Lower leg skin (tissue), 4 donors: Measurements from ENCODE around the gene MESD. TPM values are rescaled to one million over a fixed set of nuclear protein-coding genes. Genes with fewer than 3 reads are reported as not detected.

Experiments
- DNase-seq, 2 donors: peaks; one replicate each; pipeline ENCODE4 v3.0.0-alpha.2; 2019; ENCODE audit warnings: low spot score in 2 of 2
- H3K4me3 ChIP-seq: fragments of 200-600 bp; sonication (generic); 2 replicates; pipeline ENCODE4 v1.5.1; 2017; ENCODE audit warnings: mild to moderate bottlenecking, low read depth; ENCODE audit not compliant: poor library complexity, severe bottlenecking
- POLR2A ChIP-seq, 2 donors: fragments of 450-650 bp; IDR thresholded peaks; one replicate each; pipeline ENCODE4 v1.6.1; 2016 to 2017; ENCODE audit warnings: antibody characterized with exemption in 2 of 2, mild to moderate bottlenecking in 1 of 2, moderate library complexity in 1 of 2
- WGBS, 2 donors: methylation state at CpG; one replicate each; pipeline ENCODE4 v1.1.5; 2018; 5-methylcytosine and 5-hydroxymethylcytosine counted together
- intact Hi-C: fragments of 100-400 bp; cut with DNase I; formaldehyde crosslinking; loops from one replicate; pipeline ENCODE4 v1.15.0; 2023; ENCODE audit warnings: low total_unique reads
- microRNA-seq, 2 donors: library from miRNA; unstranded; fragments of <30 nt; microRNA quantifications; one replicate each; pipeline ENCODE4, GENCODE V29; 2016; ENCODE audit warnings: borderline replicate concordance in 2 of 2, borderline number of aligned reads in 1 of 2
- total RNA-seq, 4 donors: library from RNA; depleted of rRNA; stranded (reverse); fragments of >200 nt; gene quantifications; one replicate each; pipeline ENCODE4 v1.1.0, GENCODE V29; 2016
- TF ChIP-seq, protein P1 (sequence below), 3 donors: fragments of 450-650 bp; IDR thresholded peaks; one replicate each; pipeline ENCODE4 v1.5.1; 2016; ENCODE audit warnings: antibody characterized with exemption in 3 of 3, mild to moderate bottlenecking in 3 of 3, moderate library complexity in 2 of 3

MESD gene
- total RNA-seq, 4 donors from 2014 or later: 17.1 to 18.3 (median 17.7) TPM

DNA sequence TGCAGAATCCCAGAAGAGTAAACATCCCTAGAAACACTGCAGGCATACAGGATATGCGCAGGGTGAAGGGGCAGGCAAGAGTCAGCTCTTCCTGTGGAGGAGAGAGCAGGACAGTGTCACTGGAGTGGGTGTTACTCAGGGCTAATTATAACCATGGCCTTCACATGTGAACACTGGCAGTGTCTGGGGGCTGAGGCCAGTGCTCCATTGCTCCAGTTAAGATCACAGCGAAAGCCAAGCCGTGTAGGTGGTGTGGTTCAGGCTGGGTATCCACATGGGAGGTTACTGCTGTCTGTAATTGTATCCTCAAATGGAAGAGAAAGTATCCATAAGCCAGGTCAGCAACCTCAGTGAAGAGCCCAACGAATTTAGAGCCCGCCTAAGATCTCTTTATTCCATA is 84.6 kb downstream of the MESD start:
- intact Hi-C loops: no loop called here
- DNase-seq: no peak
- 81 to 87% methylated on average over 5 of the region's 5 CpGs for WGBS, 2 donors
- no peak overlapping the region for H3K4me3 ChIP-seq
- TF ChIP-seq, protein P1, sequence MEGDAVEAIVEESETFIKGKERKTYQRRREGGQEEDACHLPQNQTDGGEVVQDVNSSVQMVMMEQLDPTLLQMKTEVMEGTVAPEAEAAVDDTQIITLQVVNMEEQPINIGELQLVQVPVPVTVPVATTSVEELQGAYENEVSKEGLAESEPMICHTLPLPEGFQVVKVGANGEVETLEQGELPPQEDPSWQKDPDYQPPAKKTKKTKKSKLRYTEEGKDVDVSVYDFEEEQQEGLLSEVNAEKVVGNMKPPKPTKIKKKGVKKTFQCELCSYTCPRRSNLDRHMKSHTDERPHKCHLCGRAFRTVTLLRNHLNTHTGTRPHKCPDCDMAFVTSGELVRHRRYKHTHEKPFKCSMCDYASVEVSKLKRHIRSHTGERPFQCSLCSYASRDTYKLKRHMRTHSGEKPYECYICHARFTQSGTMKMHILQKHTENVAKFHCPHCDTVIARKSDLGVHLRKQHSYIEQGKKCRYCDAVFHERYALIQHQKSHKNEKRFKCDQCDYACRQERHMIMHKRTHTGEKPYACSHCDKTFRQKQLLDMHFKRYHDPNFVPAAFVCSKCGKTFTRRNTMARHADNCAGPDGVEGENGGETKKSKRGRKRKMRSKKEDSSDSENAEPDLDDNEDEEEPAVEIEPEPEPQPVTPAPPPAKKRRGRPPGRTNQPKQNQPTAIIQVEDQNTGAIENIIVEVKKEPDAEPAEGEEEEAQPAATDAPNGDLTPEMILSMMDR (IDR thresholded peaks at IDR 0.05): no peak
- TF ChIP-seq POLR2A (IDR thresholded peaks at IDR 0.05): no peak

DNA sequence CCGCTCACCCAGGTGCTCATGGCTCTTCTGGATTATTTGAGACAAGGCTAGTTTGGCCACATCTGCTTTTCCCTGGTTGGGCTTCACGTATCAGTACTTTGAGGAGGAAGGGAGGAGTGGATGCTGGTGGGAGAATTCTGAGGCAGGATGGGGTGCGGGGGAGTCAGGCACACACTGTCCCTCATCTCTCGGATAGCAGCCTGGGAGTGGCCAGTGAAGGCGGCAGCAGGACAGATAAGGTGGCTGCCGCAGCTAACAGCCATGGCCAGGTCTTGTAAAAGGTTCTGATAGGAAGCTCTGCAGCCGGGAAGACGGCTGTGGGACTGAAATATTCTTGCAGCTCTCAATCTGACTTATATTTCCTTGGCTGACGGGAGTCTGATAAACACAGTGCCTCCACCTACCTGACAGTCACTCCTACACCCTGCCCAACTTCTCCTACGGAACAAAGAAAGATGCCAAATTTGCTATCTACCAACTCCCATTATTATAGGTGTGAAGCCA is 87.3 kb downstream of the MESD start:
- WGBS, 2 donors: 92 to 96% methylated on average over 10 of the region's 10 CpGs
- TF ChIP-seq, protein P1 (IDR thresholded peaks at IDR 0.05): no peak
- TF ChIP-seq POLR2A (IDR thresholded peaks at IDR 0.05): no peak
- intact Hi-C loops: no loop called here
- H3K4me3 ChIP-seq: no peak overlapping the region
- no peak for DNase-seq

DNA sequence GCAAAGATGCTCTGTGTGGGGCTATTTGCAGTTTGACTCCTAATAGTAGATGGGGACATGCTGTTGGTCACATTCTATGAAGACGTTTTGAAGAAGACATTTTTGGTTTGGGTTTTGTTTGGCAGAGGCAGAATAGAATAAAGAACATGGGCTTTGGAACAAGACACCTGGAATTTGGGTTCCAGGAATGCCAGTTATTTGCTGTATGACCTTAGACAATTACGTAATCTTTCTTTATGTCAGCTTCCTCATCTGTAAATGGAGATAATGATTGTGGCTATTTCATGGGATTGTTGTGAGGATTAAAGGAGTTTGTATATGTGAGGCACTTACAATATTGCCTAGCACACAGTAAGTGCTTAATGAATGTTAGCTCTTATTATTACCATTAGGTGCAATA is 91.6 kb downstream of the MESD start:
- no peak overlapping the region for H3K4me3 ChIP-seq
- TF ChIP-seq POLR2A (IDR thresholded peaks at IDR 0.05): no peak
- TF ChIP-seq, protein P1 (IDR thresholded peaks at IDR 0.05): no peak
- 82% methylated on average over 2 of the region's 2 CpGs for WGBS, 2 donors
- intact Hi-C loops: no loop called here
- no peak for DNase-seq

Small RNA genes within 50 kb of the gene (microRNA-seq; reads per million reads assigned to microRNA genes)
- 0 reads per million in 2 donors for gene MIR4514

Other genes starting within 250 kb of the MESD start
- gene CEMIP, start 210.4 kb downstream of the MESD start, total RNA-seq: 1 to 10 TPM; 3.4 to 9.7 (median 4.9) TPM
- 10 to 100 TPM in 3 of 4 donors, 1 to 10 TPM in 1; 7.3 to 15.0 (median 12.1) TPM for gene TLNRD1, start 11.1 kb upstream of the MESD start, total RNA-seq
- gene CFAP161, start 144.5 kb upstream of the MESD start, total RNA-seq: under 1 TPM in 2 of 4 donors, not detected in 2; 0.25 to 0.49 TPM
- gene IL16, start 207.1 kb upstream of the MESD start, total RNA-seq: 10 to 100 TPM in 3 of 4 donors, 1 to 10 TPM in 1; 9.7 to 15.2 (median 10.9) TPM